ENCODE results near the gene TPM4.

The TPM4 gene

DNA sequence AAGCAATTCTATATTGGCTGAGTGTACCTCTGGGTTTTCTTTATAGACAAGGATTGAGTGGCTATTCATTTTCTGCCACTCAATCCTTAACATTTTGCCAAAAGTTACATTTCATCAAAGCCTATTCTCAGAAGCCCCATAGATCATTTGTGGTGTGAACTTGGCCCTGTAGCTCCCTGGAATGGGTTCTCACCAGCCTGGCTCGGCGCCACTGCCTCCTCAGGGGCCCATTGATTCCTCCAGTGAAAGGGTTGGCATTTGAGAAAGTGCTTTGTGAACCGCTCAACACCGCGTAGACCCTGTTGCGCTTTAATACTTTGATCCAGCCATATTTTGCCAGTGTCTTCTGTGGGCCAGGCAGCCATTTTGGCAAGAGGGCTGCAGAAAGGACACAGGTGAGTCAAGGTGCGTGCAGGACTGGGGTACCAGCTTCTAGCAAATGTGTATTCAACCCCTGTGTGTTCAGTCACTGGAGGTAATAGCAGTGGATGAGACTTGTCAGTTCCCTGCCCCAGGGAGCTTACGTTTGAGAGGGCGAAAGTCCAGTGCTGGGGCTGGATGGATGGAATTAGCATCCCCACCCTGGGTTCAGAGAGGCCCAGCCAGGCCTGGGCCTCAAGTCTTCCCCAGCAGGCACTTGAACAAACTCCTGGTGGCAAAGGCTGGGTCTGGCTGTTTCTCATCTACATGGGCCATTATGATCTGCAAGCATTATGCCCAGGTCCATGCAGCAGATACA is 39.2 kb downstream of the TPM4 start:
- H3K4me1 ChIP-seq (ENCODE audit: control insufficient read depth, low read length), result peaks cover 84% of the 10 kb centered on the region
- peaks cover 82% of the 10 kb centered on the region for H3K79me2 ChIP-seq (ENCODE audit: control insufficient read depth, low read length)
- H3F3A ChIP-seq (ENCODE audit: control insufficient read depth, insufficient read depth), result peaks cover 17% of the 10 kb centered on the region
- 0 out of 2 replicates have a peak overlapping the region, but pooled peaks have one; percentile 4 for H3K27ac ChIP-seq (ENCODE audit: low read depth, low read length)
- peaks cover 69% of the 10 kb centered on the region for H3K36me3 ChIP-seq (ENCODE audit: control insufficient read depth, low read length)
- no peak overlapping the region for H3K4me3 ChIP-seq (ENCODE audit: low read length)
- H4K20me1 ChIP-seq (ENCODE audit: control insufficient read depth, insufficient read depth, low read depth, low read length), result peaks cover 7% of the 10 kb centered on the region
- no peaks in the 10 kb centered on the region for H3K27me3 ChIP-seq (ENCODE audit: control insufficient read depth, low read length)
- no peak for TF ChIP-seq EZH2phosphoT487 (IDR thresholded peaks at IDR 0.05; ENCODE audit: borderline replicate concordance, low read length)
- TF ChIP-seq, protein P1, sequence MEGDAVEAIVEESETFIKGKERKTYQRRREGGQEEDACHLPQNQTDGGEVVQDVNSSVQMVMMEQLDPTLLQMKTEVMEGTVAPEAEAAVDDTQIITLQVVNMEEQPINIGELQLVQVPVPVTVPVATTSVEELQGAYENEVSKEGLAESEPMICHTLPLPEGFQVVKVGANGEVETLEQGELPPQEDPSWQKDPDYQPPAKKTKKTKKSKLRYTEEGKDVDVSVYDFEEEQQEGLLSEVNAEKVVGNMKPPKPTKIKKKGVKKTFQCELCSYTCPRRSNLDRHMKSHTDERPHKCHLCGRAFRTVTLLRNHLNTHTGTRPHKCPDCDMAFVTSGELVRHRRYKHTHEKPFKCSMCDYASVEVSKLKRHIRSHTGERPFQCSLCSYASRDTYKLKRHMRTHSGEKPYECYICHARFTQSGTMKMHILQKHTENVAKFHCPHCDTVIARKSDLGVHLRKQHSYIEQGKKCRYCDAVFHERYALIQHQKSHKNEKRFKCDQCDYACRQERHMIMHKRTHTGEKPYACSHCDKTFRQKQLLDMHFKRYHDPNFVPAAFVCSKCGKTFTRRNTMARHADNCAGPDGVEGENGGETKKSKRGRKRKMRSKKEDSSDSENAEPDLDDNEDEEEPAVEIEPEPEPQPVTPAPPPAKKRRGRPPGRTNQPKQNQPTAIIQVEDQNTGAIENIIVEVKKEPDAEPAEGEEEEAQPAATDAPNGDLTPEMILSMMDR (IDR thresholded peaks at IDR 0.05; ENCODE audit: low read depth, low read length, poor library complexity, severe bottlenecking), result no peak
- peak overlapping the region; percentile 89 for H3K4me2 ChIP-seq (ENCODE audit: low read length)
- no peaks in the 10 kb centered on the region for H3K9me3 ChIP-seq (ENCODE audit: control insufficient read depth, insufficient read depth, low read length)
- H3K9me2 ChIP-seq (replicated peaks; ENCODE audit: control insufficient read depth, low read length), result no peaks in the 10 kb centered on the region

- Histone ChIP-seq H3K36me3 (ENCODE audit: control insufficient read depth, low read length) (peaks cover 75% of the 10 kb centered on the region), H3K27me3 (ENCODE audit: control insufficient read depth, low read length) (no peaks in the 10 kb centered on the region), H3F3A (ENCODE audit: control insufficient read depth, insufficient read depth) (peaks cover 17% of the 10 kb centered on the region), H3K9me3 (ENCODE audit: control insufficient read depth, insufficient read depth, low read length) (no peaks in the 10 kb centered on the region), H3K4me2 (ENCODE audit: low read length) (peak overlapping the region; percentile 89), H3K27ac (ENCODE audit: low read depth, low read length) (no peak overlapping the region), H3K9me2 (replicated peaks; ENCODE audit: control insufficient read depth, low read length) (no peaks in the 10 kb centered on the region), H3K4me3 (ENCODE audit: low read length) (peak overlapping the region; percentile 68), H3K79me2 (ENCODE audit: control insufficient read depth, low read length) (peaks cover 86% of the 10 kb centered on the region), H4K20me1 (ENCODE audit: control insufficient read depth, insufficient read depth, low read depth, low read length) (peaks cover 7% of the 10 kb centered on the region), H3K4me1 (ENCODE audit: control insufficient read depth, low read length) (peaks cover 78% of the 10 kb centered on the region)
- TF ChIP-seq EZH2phosphoT487 (IDR thresholded peaks at IDR 0.05; ENCODE audit: borderline replicate concordance, low read length), result no peak
- TF ChIP-seq, protein P1 (IDR thresholded peaks at IDR 0.05; ENCODE audit: low read depth, low read length, poor library complexity, severe bottlenecking), result no peak
These were observed 39.8 kb downstream of the TPM4 start for GRCh38 chr19:16116067-16116466.

GRCh38 chr19:16117594-16118033 is 41.3 kb downstream of the TPM4 start:
- Histone ChIP-seq H3K9me2 (replicated peaks; ENCODE audit: control insufficient read depth, low read length) (no peaks in the 10 kb centered on the region), H3K36me3 (ENCODE audit: control insufficient read depth, low read length) (peaks cover 82% of the 10 kb centered on the region), H3K4me1 (ENCODE audit: control insufficient read depth, low read length) (peaks cover 72% of the 10 kb centered on the region), H3K9me3 (ENCODE audit: control insufficient read depth, insufficient read depth, low read length) (no peaks in the 10 kb centered on the region), H4K20me1 (ENCODE audit: control insufficient read depth, insufficient read depth, low read depth, low read length) (peaks cover 4% of the 10 kb centered on the region), H3K27me3 (ENCODE audit: control insufficient read depth, low read length) (no peaks in the 10 kb centered on the region), H3K79me2 (ENCODE audit: control insufficient read depth, low read length) (peaks cover 86% of the 10 kb centered on the region), H3K27ac (ENCODE audit: low read depth, low read length) (peak overlapping the region; percentile 94), H3K4me2 (ENCODE audit: low read length) (peak overlapping the region; percentile 89), H3F3A (ENCODE audit: control insufficient read depth, insufficient read depth) (peaks cover 17% of the 10 kb centered on the region), H3K4me3 (ENCODE audit: low read length) (peak overlapping the region; percentile 68)
- TF ChIP-seq, protein P1 (IDR thresholded peaks at IDR 0.05; ENCODE audit: low read depth, low read length, poor library complexity, severe bottlenecking), result peak; percentile 78
- no peak for TF ChIP-seq EZH2phosphoT487 (IDR thresholded peaks at IDR 0.05; ENCODE audit: borderline replicate concordance, low read length)
